H1 (cell line): ENCODE measurements around the gene GAS7. TPM values are rescaled to one million over a fixed set of nuclear protein-coding genes. Genes with fewer than 3 reads are reported as not detected.

Experiments used
- CTCF ChIA-PET: fragments of 300-600 bp; sonication (Branson Sonifier 250); formaldehyde crosslinking; loops from one replicate; lab custom pipeline; 2021; ENCODE audit not compliant: partially characterized antibody; lab: Charles Lee
- POLR2A ChIA-PET: fragments of 300-600 bp; sonication (Branson Sonifier 250); formaldehyde crosslinking; loops from one replicate; lab custom pipeline; 2021; ENCODE audit warnings: inconsistent platforms; ENCODE audit not compliant: partially characterized antibody; lab: Charles Lee
- DNase-seq, 2 experiments: peaks; one replicate each; pipeline versions ENCODE4 v3.0.0 to v3.0.0-alpha.2; 2010 to 2022; ENCODE audit warnings: low spot score in 2 of 2, low read depth in 1 of 2, mixed read lengths in 1 of 2
- FAIRE-seq: peaks from 2 replicates; lab custom pipeline; 2011; peaks lifted over from hg19 to GRCh38; lab: Jason Lieb, UNC
- H2AFZ ChIP-seq: 2 replicates; pipeline ENCODE4 v1.8.1; 2012; ENCODE audit warnings: low read length, inconsistent platforms
- H2AK5ac ChIP-seq: 2 replicates; pipeline ENCODE4 v1.6.1; 2013; ENCODE audit warnings: low read depth, low read length
- H2BK120ac ChIP-seq: replicated peaks from 2 replicates; pipeline ENCODE3; 2013; ENCODE audit warnings: low read depth, low read length, inconsistent platforms
- H2BK12ac ChIP-seq: 2 replicates; pipeline ENCODE4 v1.6.1; 2013; ENCODE audit warnings: low read depth, low read length
- H2BK15ac ChIP-seq: 2 replicates; pipeline ENCODE4 v1.6.1; 2013; ENCODE audit warnings: low read length
- H2BK20ac ChIP-seq: 2 replicates; pipeline ENCODE4 v1.6.1; 2013; ENCODE audit warnings: low read length
- H2BK5ac ChIP-seq: 2 replicates; pipeline ENCODE4 v1.6.1; 2013; ENCODE audit warnings: low read depth, low read length
- H3K14ac ChIP-seq: 2 replicates; pipeline ENCODE4 v1.6.1; 2013; ENCODE audit warnings: inconsistent platforms; ENCODE audit not compliant: insufficient read length
- H3K18ac ChIP-seq: 2 replicates; pipeline ENCODE4 v1.6.1; 2013; ENCODE audit warnings: low read length; ENCODE audit errors: extremely low read depth
- H3K23ac ChIP-seq: 2 replicates; pipeline ENCODE4 v1.6.1; 2013; ENCODE audit warnings: inconsistent platforms; ENCODE audit not compliant: insufficient read length
- H3K23me2 ChIP-seq: 2 replicates; pipeline ENCODE4 v1.6.1; 2013; ENCODE audit warnings: low read depth, low read length
- H3K27ac ChIP-seq: 2 replicates; pipeline ENCODE4 v1.6.1; 2011; ENCODE audit warnings: low read depth, low read length, inconsistent platforms
- H3K27me3 ChIP-seq, 4 experiments: replicated peaks in 1 of 4; 1 replicate in 1 of 4; 2 replicates in 3 of 4; pipeline versions ENCODE4 v1.6.1 to v1.8.1; 2011 to 2013; ENCODE audit warnings: low read length in 3 of 4, mild to moderate bottlenecking in 3 of 4, inconsistent platforms in 2 of 4, mixed read lengths in 2 of 4, moderate library complexity in 1 of 4; ENCODE audit not compliant: control insufficient read depth in 3 of 4, insufficient read depth in 3 of 4; ENCODE audit errors: extremely low read depth in 1 of 4
- H3K36me3 ChIP-seq, 4 experiments: 2 replicates each; pipeline versions ENCODE4 v1.6.1 to v1.8.1; 2011 to 2013; ENCODE audit warnings: mild to moderate bottlenecking in 4 of 4, low read length in 3 of 4, moderate library complexity in 2 of 4, control low read depth in 1 of 4, inconsistent platforms in 1 of 4; ENCODE audit not compliant: insufficient read depth in 4 of 4, control insufficient read depth in 2 of 4
- H3K4ac ChIP-seq: replicated peaks from 2 replicates; pipeline ENCODE3; 2013; ENCODE audit warnings: low read length, low read depth, mixed read lengths, inconsistent platforms; ENCODE audit not compliant: insufficient read length
- H3K4me1 ChIP-seq, 4 experiments: replicated peaks in 1 of 4; 1 replicate in 1 of 4; 2 replicates in 3 of 4; pipeline versions ENCODE4 v1.6.1 to v1.8.1; 2011 to 2013; ENCODE audit warnings: low read length in 3 of 4, inconsistent platforms in 2 of 4, mixed read lengths in 1 of 4; ENCODE audit not compliant: insufficient read depth in 4 of 4, control insufficient read depth in 3 of 4
- H3K4me2 ChIP-seq, 2 experiments: 2 replicates each; pipeline versions ENCODE4 v1.6.1 to v1.8.1; 2011 to 2013; ENCODE audit warnings: low read depth in 2 of 2, low read length in 2 of 2, control low read depth in 1 of 2, inconsistent platforms in 1 of 2, mild to moderate bottlenecking in 1 of 2; ENCODE audit not compliant: insufficient read depth in 1 of 2
- H3K4me3 ChIP-seq, 4 experiments: fragments of 200-600, 300-600 bp in 1 of 4; sonication (generic), shearing (Covaris generic), sonication (Bioruptor Twin) in 1 of 4; 2 replicates each; pipeline versions ENCODE4 v1.5.1 to v1.8.1; 2011 to 2016; ENCODE audit warnings: low read length in 4 of 4, low read depth in 3 of 4, control low read depth in 2 of 4, inconsistent platforms in 2 of 4, mild to moderate bottlenecking in 2 of 4, mixed read lengths in 1 of 4, moderate library complexity in 1 of 4; ENCODE audit not compliant: insufficient read depth in 2 of 4; ENCODE audit errors: extremely low read depth in 1 of 4
- H3K56ac ChIP-seq: replicated peaks from 2 replicates; pipeline ENCODE3; 2013; ENCODE audit warnings: low read depth, mild to moderate bottlenecking, mixed read lengths, low read length, inconsistent platforms; ENCODE audit not compliant: insufficient read length
- H3K79me1 ChIP-seq: 2 replicates; pipeline ENCODE4 v1.6.1; 2013; ENCODE audit warnings: low read depth, low read length, control low read depth
- H3K79me2 ChIP-seq, 2 experiments: 2 replicates each; pipeline versions ENCODE4 v1.6.1 to v1.8.1; 2012 to 2013; ENCODE audit warnings: low read length in 2 of 2, mild to moderate bottlenecking in 2 of 2, inconsistent platforms in 1 of 2; ENCODE audit not compliant: insufficient read depth in 2 of 2, control insufficient read depth in 1 of 2
- H3K9ac ChIP-seq, 4 experiments: replicated peaks in 1 of 4; 1 replicate in 1 of 4; 2 replicates in 3 of 4; pipeline versions ENCODE4 v1.6.1 to v1.8.1; 2011 to 2013; ENCODE audit warnings: low read depth in 3 of 4, low read length in 3 of 4, control low read depth in 2 of 4, mild to moderate bottlenecking in 2 of 4, moderate library complexity in 2 of 4, inconsistent platforms in 1 of 4; ENCODE audit errors: extremely low read depth in 1 of 4
- H3K9me3 ChIP-seq, 2 experiments: 2 replicates each; pipeline versions ENCODE4 v1.6.1 to v1.8.1; 2012 to 2013; ENCODE audit warnings: mild to moderate bottlenecking in 2 of 2, moderate library complexity in 2 of 2, control low read depth in 1 of 2, inconsistent platforms in 1 of 2, low read depth in 1 of 2, low read length in 1 of 2, mixed read lengths in 1 of 2; ENCODE audit not compliant: insufficient read depth in 2 of 2
- H4K20me1 ChIP-seq, 2 experiments: replicated peaks in 1 of 2; 2 replicates each; pipeline versions ENCODE3 to v1.8.1; 2011 to 2013; ENCODE audit warnings: inconsistent platforms in 2 of 2, low read length in 2 of 2, mild to moderate bottlenecking in 1 of 2; ENCODE audit not compliant: insufficient read depth in 2 of 2, control insufficient read depth in 1 of 2
- H4K5ac ChIP-seq: 2 replicates; pipeline ENCODE4 v1.6.1; 2013; ENCODE audit warnings: low read length, low read depth, mixed read lengths, inconsistent platforms; ENCODE audit not compliant: insufficient read length
- H4K8ac ChIP-seq: 2 replicates; pipeline ENCODE4 v1.8.0; 2013; ENCODE audit warnings: mild to moderate bottlenecking, moderate library complexity, low read length, inconsistent platforms; ENCODE audit not compliant: insufficient read depth; ENCODE audit errors: extremely low read depth
- H4K91ac ChIP-seq: replicated peaks from 2 replicates; pipeline ENCODE3; 2013; ENCODE audit warnings: low read length, mixed read lengths, inconsistent platforms; ENCODE audit not compliant: insufficient read length
- FOSL1 ChIP-seq: IDR thresholded peaks from 2 replicates; pipeline ENCODE4 v1.6.1; 2011; ENCODE audit warnings: mild to moderate bottlenecking, low read depth, low read length, moderate library complexity; ENCODE audit not compliant: insufficient read depth
- TEAD4 ChIP-seq: IDR thresholded peaks from 2 replicates; pipeline ENCODE4 v1.6.1; 2012; ENCODE audit warnings: low read depth, low read length, inconsistent platforms, mixed read lengths
- WGBS, 2 experiments: shearing (Covaris generic) in 1 of 2; methylation state at CpG; one replicate each; pipeline versions ENCODE4 v1.1.6 to v1.1.7; 2013 to 2015; ENCODE audit warnings: low lambda C conversion rate in 2 of 2, mixed read lengths in 2 of 2, inconsistent platforms in 1 of 2, low coverage in 1 of 2, missing lambda C conversion rate in 1 of 2; ENCODE audit not compliant: insufficient replicate concordance in 2 of 2, insufficient coverage in 1 of 2, insufficient read length in 1 of 2; ENCODE audit errors: extremely low coverage in 1 of 2, missing lambda C conversion rate in 1 of 2; 5-methylcytosine and 5-hydroxymethylcytosine counted together
- polyA plus RNA-seq, 7 experiments: library from polyadenylated mRNA; depleted of rRNA in 3 of 7; stranded (reverse) in 5 of 7; unstranded in 2 of 7; fragments of >200 nt in 5 of 7; fragments of 200-250 nt in 2 of 7; gene quantifications; 1 replicate in 5 of 7; 2 replicates in 1 of 7; 4 replicates in 1 of 7; pipeline versions ENCODE4 v1.2.1 to v1.2.3, GENCODE V29; 2011 to 2013; ENCODE audit warnings: missing spikeins in 2 of 7, mixed read lengths in 2 of 7
- total RNA-seq: library from RNA; stranded (reverse); fragmentation: NEBNext Ultra II Directional; extraction: Animal tissue kit (Norgen Biotek cat#: 25700); gene quantifications from 2 replicates; pipeline ENCODE4 v1.2.1, GENCODE V29; 2021

The GAS7 gene
- total and polyA plus RNA-seq, 2 of the 8 experiments (the other 6 are each of a cell fraction or from before 2014, with no cell fraction given), result 5.0 to 14.5 TPM

GRCh38 chr17:9875441-9875840, 323.0 kb downstream of the GAS7 start:
- H3K79me2 ChIP-seq, result no peaks in the 10 kb centered on the region
- H2BK12ac ChIP-seq, result no peak overlapping the region
- no peak overlapping the region for H2AFZ ChIP-seq
- H3K27ac ChIP-seq, result no peak overlapping the region
- H2AK5ac ChIP-seq, result no peak overlapping the region
- ChIA-PET POLR2A (no interaction called here), CTCF (interaction anchor here (0.9 to 1.8 kb wide), 6 partner anchors 10 to 147 kb away, joined by 3 to 7 read pairs (median 4); no protein-coding TSS in a partner anchor)
- H4K5ac ChIP-seq, result no peak overlapping the region
- H3K4me2 ChIP-seq, result no peak overlapping the region
- H3K27me3 ChIP-seq, result no peaks in the 10 kb centered on the region
- no peak overlapping the region for H2BK20ac ChIP-seq
- H2BK15ac ChIP-seq, result no peak overlapping the region
- TF ChIP-seq TEAD4 (peak; percentile 59; the same call in 1 of the 2 replicates), FOSL1 (no peak)
- H3K23me2 ChIP-seq, result no peaks in the 10 kb centered on the region
- H3K79me1 ChIP-seq, result no peaks in the 10 kb centered on the region
- H2BK5ac ChIP-seq, result no peak overlapping the region
- H3K23ac ChIP-seq, result no peak overlapping the region
- no peak overlapping the region for H3K18ac ChIP-seq
- no peak overlapping the region for H3K9ac ChIP-seq
- no peak overlapping the region for H3K4ac ChIP-seq
- H4K8ac ChIP-seq, result no peak overlapping the region
- no peak overlapping the region for H3K4me3 ChIP-seq
- H2BK120ac ChIP-seq, result no peak overlapping the region
- no peak overlapping the region for H3K56ac ChIP-seq
- peak; percentile 62 for FAIRE-seq
- no peaks in the 10 kb centered on the region for H3K36me3 ChIP-seq
- no peaks in the 10 kb centered on the region for H3K9me3 ChIP-seq
- no peak overlapping the region for H3K14ac ChIP-seq
- no peaks in the 10 kb centered on the region for H3K4me1 ChIP-seq
- 54% methylated on average over 3 of the region's 3 CpGs; no CpG with 5 or more reads in 1 of the 2 experiments for WGBS, 2 experiments
- peak in 1 of 2 experiments; percentile 5 for DNase-seq
- H4K91ac ChIP-seq, result no peak overlapping the region
- no peaks in the 10 kb centered on the region for H4K20me1 ChIP-seq
